GM13977 (cell line): ENCODE results near the gene GNAT1.

Experiments
- DNase-seq: peaks from one replicate; pipeline ENCODE4 v3.0.0; 2012; ENCODE audit warnings: low spot score
- in situ Hi-C: fragments of 300-500 bp; cut with MboI; formaldehyde crosslinking; loops from one replicate; pipeline ENCODE4 v1.12.0; 2022; ENCODE audit warnings: low sequenced_read_pairs, low pct_unique_long_range_greater_than_20kb, mixed read lengths, inconsistent platforms; ENCODE audit not compliant: unreplicated experiment
- TF ChIP-seq, protein P1 (sequence below): IDR thresholded peaks from 2 replicates; pipeline ENCODE4 v1.5.1; 2012; ENCODE audit warnings: mild to moderate bottlenecking, control low read depth; ENCODE audit not compliant: insufficient read depth; ENCODE audit errors: extremely low read depth, missing control alignments

The GNAT1 gene

DNA sequence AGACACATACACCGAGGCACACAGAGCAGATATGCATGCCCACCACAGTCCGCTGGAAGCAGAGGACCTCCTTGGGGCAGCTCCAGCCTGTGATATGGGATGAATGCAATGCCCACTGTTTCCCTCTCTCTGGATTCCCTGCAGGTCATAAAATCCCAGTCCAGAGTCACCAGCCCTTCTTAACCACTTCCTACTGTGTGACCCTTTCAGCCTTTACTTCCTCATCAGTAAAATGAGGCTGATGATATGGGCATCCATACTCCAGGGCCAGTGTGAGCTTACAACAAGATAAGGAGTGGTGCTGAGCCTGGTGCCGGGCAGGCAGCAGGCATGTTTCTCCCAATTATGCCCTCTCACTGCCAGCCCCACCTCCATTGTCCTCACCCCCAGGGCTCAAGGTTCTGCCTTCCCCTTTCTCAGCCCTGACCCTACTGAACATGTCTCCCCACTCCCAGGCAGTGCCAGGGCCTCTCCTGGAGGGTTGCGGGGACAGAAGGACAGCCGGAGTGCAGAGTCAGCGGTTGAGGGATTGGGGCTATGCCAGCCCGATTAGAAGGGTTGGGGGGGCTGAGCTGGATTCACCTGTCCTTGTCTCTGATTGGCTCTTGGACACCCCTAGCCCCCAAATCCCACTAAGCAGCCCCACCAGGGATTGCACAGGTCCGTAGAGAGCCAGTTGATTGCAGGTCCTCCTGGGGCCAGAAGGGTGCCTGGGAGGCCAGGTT, at the start of gene GNAT1:
Gene GNAT1 (plus strand): TSS at position 675 of the 725 bp plus-strand sequence. CDS start 116 bp downstream, outside the sequence.
- DNase-seq, result no peak
- in situ Hi-C loops, result no loop called here
- TF ChIP-seq, protein P1, sequence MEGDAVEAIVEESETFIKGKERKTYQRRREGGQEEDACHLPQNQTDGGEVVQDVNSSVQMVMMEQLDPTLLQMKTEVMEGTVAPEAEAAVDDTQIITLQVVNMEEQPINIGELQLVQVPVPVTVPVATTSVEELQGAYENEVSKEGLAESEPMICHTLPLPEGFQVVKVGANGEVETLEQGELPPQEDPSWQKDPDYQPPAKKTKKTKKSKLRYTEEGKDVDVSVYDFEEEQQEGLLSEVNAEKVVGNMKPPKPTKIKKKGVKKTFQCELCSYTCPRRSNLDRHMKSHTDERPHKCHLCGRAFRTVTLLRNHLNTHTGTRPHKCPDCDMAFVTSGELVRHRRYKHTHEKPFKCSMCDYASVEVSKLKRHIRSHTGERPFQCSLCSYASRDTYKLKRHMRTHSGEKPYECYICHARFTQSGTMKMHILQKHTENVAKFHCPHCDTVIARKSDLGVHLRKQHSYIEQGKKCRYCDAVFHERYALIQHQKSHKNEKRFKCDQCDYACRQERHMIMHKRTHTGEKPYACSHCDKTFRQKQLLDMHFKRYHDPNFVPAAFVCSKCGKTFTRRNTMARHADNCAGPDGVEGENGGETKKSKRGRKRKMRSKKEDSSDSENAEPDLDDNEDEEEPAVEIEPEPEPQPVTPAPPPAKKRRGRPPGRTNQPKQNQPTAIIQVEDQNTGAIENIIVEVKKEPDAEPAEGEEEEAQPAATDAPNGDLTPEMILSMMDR, result no peak

DNA sequence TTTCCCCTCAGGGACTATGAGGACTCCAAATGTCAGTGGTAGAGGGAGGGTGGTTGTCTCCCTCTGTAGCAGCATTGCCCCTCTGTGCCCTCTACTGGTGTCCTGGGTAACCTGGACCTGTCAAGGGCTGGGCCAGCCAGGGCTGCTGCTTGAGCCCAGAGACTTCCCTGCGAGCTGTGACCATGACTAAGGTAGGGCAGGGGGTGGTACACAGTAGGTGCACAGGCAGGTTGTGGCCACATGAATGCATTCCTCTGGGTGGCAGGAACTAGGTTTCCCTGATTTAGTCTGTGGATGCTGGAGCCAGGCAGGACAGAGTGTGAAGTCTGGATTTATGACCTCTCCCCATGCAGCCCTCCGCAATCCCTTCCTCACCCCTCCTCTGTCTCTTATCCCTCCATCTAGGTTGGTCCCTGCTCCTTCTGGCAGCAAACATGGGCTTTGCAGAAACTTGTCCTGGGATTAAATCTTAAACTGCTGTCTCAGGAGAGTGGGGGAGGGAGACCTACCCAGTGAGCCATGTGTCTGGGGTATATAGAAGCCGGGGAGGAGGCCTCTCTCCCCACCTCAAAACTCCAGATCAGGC, 45.0 kb upstream of the GNAT1 start:
- TF ChIP-seq, protein P1, result no peak
- no peak for DNase-seq
- in situ Hi-C loops, result no loop called here

DNA sequence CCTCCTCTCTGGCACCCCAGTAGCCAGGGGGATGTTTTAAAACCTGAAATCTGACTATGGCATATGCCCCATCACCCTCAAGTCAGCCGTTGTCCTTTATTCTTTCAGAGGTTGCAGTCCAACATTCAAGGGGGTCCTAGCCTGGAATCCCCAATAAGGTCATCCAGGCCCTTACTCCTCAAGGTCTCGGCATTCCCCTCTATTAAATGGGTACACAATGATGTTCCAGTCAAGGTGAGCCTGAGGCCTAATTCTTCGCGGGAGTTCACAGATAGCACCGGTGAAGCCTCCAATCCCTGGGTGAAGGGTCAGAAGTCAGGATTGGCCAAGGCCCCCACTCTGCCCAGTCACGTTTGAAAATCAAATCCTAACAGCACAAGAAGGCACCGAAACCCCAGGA, 44.4 kb upstream of the GNAT1 start:
- TF ChIP-seq, protein P1, result no peak
- in situ Hi-C loops, result no loop called here
- DNase-seq, result no peak

DNA sequence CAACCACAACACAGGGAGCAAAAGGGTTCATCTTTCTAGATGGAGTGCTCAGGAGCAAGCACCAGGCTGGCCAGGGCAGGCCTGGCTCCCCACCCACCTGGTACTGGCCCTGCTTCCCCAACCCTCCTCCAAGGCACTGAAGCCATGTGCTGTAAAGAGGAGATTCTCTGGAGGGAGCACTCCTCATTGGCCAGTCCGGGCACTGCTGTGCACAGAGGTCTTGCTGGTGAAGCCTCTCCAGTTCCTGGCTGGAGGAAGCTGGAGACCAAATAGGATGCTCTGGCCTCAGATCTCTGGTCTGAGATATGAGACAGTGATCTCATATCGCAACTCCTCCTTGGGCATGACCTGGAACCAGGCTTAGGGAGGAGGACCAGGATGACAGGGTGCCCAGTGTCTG, 44.0 kb upstream of the GNAT1 start:
- no peak for DNase-seq
- in situ Hi-C loops, result no loop called here
- TF ChIP-seq, protein P1, result no peak

DNA sequence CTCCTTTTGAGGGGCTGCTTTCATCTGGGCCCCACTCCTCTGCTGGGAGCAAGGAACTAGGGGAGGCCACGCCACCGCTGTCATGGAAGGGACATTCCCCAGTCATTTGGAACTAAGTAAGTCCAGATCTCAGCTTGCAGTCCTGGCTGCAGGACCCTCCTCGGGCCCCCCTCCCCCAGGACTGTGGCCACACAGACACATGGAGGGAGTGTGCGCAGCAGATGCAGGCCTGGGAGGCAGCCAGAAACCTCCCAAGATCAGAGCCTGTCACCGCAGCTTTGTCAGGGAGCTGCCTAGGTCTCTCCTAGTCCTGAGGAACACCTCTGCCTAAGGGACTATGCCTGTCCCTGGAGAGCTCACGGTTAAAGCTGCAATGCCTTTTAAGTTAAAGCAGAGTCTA, 43.5 kb upstream of the GNAT1 start:
- in situ Hi-C loops, result no loop called here

DNA sequence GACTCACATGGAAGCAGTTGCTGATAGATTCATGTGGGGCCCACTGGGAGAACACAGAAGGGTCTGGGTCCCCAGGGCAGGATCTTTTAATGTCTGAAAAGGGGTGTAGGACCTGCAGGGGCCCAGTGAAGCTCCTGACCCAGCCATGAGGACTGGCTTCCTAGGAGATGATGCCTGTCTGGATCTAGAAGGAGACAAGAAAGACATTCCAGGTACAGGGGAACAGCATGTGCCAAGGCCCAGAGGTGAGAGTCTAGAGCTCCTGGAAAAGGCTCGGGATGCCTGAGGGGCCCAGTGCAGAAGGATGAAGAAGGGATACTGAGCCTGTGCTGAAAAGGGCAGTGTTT, 41.0 kb upstream of the GNAT1 start:
- in situ Hi-C loops, result no loop called here
- no peak for DNase-seq
- TF ChIP-seq, protein P1, result no peak

More for the DNA sequence above, 43.5 kb upstream of the GNAT1 start:
- DNase-seq, result no peak
- TF ChIP-seq, protein P1, result no peak
